Measurements from ENCODE around the gene AVPR2. TPM values are rescaled to one million over a fixed set of nuclear protein-coding genes. Genes with fewer than 3 reads are reported as not detected.

The AVPR2 gene
- total RNA-seq, 1 experiment from 2014 or later, result 2.7 TPM

- DNase-seq (ENCODE audit: low read depth), result no peak
Observed at GRCh38 chrX:153931748-153932147, 27.3 kb downstream of the AVPR2 start.

- DNase-seq (ENCODE audit: low read depth), result no peak
Observed at GRCh38 chrX:153932220-153932915, 27.9 kb downstream of the AVPR2 start.

- peak; percentile 67 for DNase-seq (ENCODE audit: low read depth)
Observed at GRCh38 chrX:153933748-153934147, 29.3 kb downstream of the AVPR2 start.

- DNase-seq (ENCODE audit: low read depth), result no peak
Observed at GRCh38 chrX:153934148-153934761, 29.8 kb downstream of the AVPR2 start.

- peak; percentile 81 for DNase-seq (ENCODE audit: low read depth)
Observed at GRCh38 chrX:153934762-153935325, 30.4 kb downstream of the AVPR2 start, which contains the start of gene NAA10. Gene NAA10 (minus strand): TSS chrX:153935037. CDS start chrX:153934904, 133 bp downstream.

GRCh38 chrX:153935326-153935851 lies 30.9 kb downstream of the AVPR2 start:
- DNase-seq (ENCODE audit: low read depth), result no peak

GRCh38 chrX:153937056-153937455 lies 32.6 kb downstream of the AVPR2 start:
- DNase-seq (ENCODE audit: low read depth), result no peak

- no peak for DNase-seq (ENCODE audit: low read depth)
Observed at GRCh38 chrX:153938226-153938786, 33.8 kb downstream of the AVPR2 start.

- DNase-seq (ENCODE audit: low read depth), result no peak
Observed at GRCh38 chrX:153939573-153939972, 35.1 kb downstream of the AVPR2 start.

GRCh38 chrX:153941336-153942252 lies 37.1 kb downstream of the AVPR2 start:
- no peak for DNase-seq (ENCODE audit: low read depth)

GRCh38 chrX:153944140-153944799 lies 39.8 kb downstream of the AVPR2 start, which contains the start of gene RENBP:
Gene RENBP (minus strand): TSS chrX:153944643. CDS start chrX:153944610, 33 bp downstream.
- DNase-seq (ENCODE audit: low read depth), result no peak

- no peak for DNase-seq (ENCODE audit: low read depth)
Observed at GRCh38 chrX:153944800-153945150, 40.3 kb downstream of the AVPR2 start.

- peak; percentile 61 for DNase-seq (ENCODE audit: low read depth)
Observed at GRCh38 chrX:153945956-153946943, 41.8 kb downstream of the AVPR2 start.

- peak; percentile 81 for DNase-seq (ENCODE audit: low read depth)
Observed at GRCh38 chrX:153947009-153947769, 42.7 kb downstream of the AVPR2 start.

GRCh38 chrX:153948002-153948466 lies 43.6 kb downstream of the AVPR2 start:
- no peak for DNase-seq (ENCODE audit: low read depth)

GRCh38 chrX:153948847-153949805 lies 44.7 kb downstream of the AVPR2 start:
- no peak for DNase-seq (ENCODE audit: low read depth)

- DNase-seq (ENCODE audit: low read depth), result no peak
Observed at GRCh38 chrX:153950127-153950526, 45.7 kb downstream of the AVPR2 start.
